Measurements from ENCODE around the gene SYCP2L. TPM values are rescaled to one million over a fixed set of nuclear protein-coding genes. Genes with fewer than 3 reads are reported as not detected.

Gene SYCP2L
- total and polyA plus RNA-seq, 2 experiments from 2014 or later: 10.5 to 11.0 TPM

- no peaks in the 10 kb centered on the region for H3K27me3 ChIP-seq (ENCODE audit: insufficient read depth)
- H3K4me2 ChIP-seq: no peak overlapping the region
- no peak for ATAC-seq
- H3K4me3 Mint-ChIP-seq: no peak overlapping the region
- no peak for DNase-seq (ENCODE audit: low spot score)
- no peak overlapping the region for H3K27ac Mint-ChIP-seq
- H4K20me1 ChIP-seq (replicated peaks; ENCODE audit: insufficient read depth): no peaks in the 10 kb centered on the region
- H3K79me2 ChIP-seq (replicated peaks; ENCODE audit: insufficient read depth): no peaks in the 10 kb centered on the region
- TF ChIP-seq ZNF114 (CRISPR knock-in tag; IDR thresholded peaks at IDR 0.05) (no peak), CTCF (conservative IDR thresholded peaks at IDR 0.05; ENCODE audit: low read depth in 2 of 2) (no peak), CREB1 (CRISPR knock-in tag; IDR thresholded peaks at IDR 0.05; ENCODE audit: low read depth) (no peak), STAT1 (IDR thresholded peaks at IDR 0.05; ENCODE audit: unreplicated experiment) (no peak), POLR2AphosphoS5 (IDR thresholded peaks at IDR 0.05; ENCODE audit: low read depth) (no peak), EZH2 (IDR thresholded peaks at IDR 0.05; ENCODE audit: low read depth, unreplicated experiment) (no peak), NANOG (IDR thresholded peaks at IDR 0.05; ENCODE audit: borderline replicate concordance) (no peak), REST (IDR thresholded peaks at IDR 0.05; ENCODE audit: unreplicated experiment) (no peak), ZNF331 (CRISPR knock-in tag; IDR thresholded peaks at IDR 0.05; ENCODE audit: low read depth) (no peak), EZH2phosphoT487 (IDR thresholded peaks at IDR 0.05; ENCODE audit: unreplicated experiment) (no peak), JUNB (IDR thresholded peaks at IDR 0.05; ENCODE audit: unreplicated experiment) (no peak)
- TF ChIP-seq, protein P1, sequence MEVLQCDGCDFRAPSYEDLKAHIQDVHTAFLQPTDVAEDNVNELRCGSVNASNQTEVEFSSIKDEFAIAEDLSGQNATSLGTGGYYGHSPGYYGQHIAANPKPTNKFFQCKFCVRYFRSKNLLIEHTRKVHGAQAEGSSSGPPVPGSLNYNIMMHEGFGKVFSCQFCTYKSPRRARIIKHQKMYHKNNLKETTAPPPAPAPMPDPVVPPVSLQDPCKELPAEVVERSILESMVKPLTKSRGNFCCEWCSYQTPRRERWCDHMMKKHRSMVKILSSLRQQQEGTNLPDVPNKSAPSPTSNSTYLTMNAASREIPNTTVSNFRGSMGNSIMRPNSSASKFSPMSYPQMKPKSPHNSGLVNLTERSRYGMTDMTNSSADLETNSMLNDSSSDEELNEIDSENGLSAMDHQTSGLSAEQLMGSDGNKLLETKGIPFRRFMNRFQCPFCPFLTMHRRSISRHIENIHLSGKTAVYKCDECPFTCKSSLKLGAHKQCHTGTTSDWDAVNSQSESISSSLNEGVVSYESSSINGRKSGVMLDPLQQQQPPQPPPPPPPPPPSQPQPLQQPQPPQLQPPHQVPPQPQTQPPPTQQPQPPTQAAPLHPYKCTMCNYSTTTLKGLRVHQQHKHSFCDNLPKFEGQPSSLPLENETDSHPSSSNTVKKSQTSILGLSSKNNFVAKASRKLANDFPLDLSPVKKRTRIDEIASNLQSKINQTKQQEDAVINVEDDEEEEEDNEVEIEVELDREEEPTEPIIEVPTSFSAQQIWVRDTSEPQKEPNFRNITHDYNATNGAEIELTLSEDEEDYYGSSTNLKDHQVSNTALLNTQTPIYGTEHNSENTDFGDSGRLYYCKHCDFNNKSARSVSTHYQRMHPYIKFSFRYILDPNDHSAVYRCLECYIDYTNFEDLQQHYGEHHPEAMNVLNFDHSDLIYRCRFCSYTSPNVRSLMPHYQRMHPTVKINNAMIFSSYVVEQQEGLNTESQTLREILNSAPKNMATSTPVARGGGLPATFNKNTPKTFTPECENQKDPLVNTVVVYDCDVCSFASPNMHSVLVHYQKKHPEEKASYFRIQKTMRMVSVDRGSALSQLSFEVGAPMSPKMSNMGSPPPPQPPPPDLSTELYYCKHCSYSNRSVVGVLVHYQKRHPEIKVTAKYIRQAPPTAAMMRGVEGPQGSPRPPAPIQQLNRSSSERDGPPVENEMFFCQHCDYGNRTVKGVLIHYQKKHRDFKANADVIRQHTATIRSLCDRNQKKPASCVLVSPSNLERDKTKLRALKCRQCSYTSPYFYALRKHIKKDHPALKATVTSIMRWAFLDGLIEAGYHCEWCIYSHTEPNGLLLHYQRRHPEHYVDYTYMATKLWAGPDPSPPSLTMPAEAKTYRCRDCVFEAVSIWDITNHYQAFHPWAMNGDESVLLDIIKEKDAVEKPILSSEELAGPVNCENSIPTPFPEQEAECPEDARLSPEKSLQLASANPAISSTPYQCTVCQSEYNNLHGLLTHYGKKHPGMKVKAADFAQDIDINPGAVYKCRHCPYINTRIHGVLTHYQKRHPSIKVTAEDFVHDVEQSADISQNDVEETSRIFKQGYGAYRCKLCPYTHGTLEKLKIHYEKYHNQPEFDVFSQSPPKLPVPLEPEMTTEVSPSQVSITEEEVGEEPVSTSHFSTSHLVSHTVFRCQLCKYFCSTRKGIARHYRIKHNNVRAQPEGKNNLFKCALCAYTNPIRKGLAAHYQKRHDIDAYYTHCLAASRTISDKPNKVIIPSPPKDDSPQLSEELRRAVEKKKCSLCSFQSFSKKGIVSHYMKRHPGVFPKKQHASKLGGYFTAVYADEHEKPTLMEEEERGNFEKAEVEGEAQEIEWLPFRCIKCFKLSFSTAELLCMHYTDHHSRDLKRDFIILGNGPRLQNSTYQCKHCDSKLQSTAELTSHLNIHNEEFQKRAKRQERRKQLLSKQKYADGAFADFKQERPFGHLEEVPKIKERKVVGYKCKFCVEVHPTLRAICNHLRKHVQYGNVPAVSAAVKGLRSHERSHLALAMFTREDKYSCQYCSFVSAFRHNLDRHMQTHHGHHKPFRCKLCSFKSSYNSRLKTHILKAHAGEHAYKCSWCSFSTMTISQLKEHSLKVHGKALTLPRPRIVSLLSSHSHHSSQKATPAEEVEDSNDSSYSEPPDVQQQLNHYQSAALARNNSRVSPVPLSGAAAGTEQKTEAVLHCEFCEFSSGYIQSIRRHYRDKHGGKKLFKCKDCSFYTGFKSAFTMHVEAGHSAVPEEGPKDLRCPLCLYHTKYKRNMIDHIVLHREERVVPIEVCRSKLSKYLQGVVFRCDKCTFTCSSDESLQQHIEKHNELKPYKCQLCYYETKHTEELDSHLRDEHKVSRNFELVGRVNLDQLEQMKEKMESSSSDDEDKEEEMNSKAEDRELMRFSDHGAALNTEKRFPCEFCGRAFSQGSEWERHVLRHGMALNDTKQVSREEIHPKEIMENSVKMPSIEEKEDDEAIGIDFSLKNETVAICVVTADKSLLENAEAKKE (CRISPR knock-in tag; IDR thresholded peaks at IDR 0.05): no peak
- TF ChIP-seq, protein P2, sequence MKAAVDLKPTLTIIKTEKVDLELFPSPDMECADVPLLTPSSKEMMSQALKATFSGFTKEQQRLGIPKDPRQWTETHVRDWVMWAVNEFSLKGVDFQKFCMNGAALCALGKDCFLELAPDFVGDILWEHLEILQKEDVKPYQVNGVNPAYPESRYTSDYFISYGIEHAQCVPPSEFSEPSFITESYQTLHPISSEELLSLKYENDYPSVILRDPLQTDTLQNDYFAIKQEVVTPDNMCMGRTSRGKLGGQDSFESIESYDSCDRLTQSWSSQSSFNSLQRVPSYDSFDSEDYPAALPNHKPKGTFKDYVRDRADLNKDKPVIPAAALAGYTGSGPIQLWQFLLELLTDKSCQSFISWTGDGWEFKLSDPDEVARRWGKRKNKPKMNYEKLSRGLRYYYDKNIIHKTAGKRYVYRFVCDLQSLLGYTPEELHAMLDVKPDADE (IDR thresholded peaks at IDR 0.05): no peak
- no peak overlapping the region for H3K27ac ChIP-seq (ENCODE audit: low read depth)
- H3K9me3 Mint-ChIP-seq: no peaks in the 10 kb centered on the region
- peaks cover 7% of the 10 kb centered on the region for H3K4me1 ChIP-seq (ENCODE audit: insufficient read depth)
- H2AFZ ChIP-seq: no peak overlapping the region
- no peaks in the 10 kb centered on the region for H3K36me3 Mint-ChIP-seq (ENCODE audit: low read depth)
- peaks cover 3% of the 10 kb centered on the region for H3K27me3 Mint-ChIP-seq (ENCODE audit: insufficient read depth, low read depth, poor library complexity)
- H3K4me1 Mint-ChIP-seq: peaks cover 22% of the 10 kb centered on the region
- H3K4me3 ChIP-seq: no peak overlapping the region
- H3F3A ChIP-seq (replicated peaks; ENCODE audit: low read depth): no peaks in the 10 kb centered on the region
- no peaks in the 10 kb centered on the region for H3K36me3 ChIP-seq (ENCODE audit: insufficient read depth)
- H3K9me2 ChIP-seq (ENCODE audit: insufficient read depth): no peaks in the 10 kb centered on the region
Observed at GRCh38 chr6:11017090-11017489, 130.2 kb downstream of the SYCP2L start.
